ENCODE data around the gene ATG9A.

DNA sequence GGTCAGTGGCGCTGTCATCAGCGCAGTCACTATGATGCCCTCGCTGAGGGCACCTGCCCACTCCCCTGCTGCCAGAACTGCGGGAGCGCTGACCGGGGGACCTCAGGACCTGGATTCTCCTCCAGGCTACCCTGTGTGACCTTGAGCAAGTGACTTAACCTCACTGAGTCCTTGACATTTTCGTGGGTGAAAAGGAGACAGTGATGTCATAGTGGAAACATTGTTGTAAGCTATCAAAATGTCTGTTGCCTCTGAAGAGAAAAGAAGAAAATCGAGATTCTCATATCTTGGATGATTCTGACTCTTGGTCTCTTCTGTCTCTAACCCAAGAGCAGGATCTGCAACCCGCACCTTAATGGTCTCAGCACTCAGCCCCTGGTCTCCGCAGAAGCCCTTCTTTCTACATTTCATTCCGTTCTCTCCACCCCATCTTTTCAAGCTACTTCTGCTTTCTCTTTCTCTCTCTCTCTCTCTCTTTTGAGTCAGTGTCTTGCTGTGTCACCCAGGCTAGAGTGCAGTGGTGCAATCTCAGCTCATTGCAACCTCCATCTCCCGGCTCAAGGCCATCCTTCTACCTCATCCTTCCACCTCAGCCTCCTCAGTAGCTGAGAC lies 25.3 kb upstream of the ATG9A start:
- TF ChIP-seq, protein P1, sequence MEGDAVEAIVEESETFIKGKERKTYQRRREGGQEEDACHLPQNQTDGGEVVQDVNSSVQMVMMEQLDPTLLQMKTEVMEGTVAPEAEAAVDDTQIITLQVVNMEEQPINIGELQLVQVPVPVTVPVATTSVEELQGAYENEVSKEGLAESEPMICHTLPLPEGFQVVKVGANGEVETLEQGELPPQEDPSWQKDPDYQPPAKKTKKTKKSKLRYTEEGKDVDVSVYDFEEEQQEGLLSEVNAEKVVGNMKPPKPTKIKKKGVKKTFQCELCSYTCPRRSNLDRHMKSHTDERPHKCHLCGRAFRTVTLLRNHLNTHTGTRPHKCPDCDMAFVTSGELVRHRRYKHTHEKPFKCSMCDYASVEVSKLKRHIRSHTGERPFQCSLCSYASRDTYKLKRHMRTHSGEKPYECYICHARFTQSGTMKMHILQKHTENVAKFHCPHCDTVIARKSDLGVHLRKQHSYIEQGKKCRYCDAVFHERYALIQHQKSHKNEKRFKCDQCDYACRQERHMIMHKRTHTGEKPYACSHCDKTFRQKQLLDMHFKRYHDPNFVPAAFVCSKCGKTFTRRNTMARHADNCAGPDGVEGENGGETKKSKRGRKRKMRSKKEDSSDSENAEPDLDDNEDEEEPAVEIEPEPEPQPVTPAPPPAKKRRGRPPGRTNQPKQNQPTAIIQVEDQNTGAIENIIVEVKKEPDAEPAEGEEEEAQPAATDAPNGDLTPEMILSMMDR (IDR thresholded peaks at IDR 0.05), result peak; percentile 27
- no peak for TF ChIP-seq ZFX (IDR thresholded peaks at IDR 0.05; ENCODE audit: borderline replicate concordance)

Measured in 22Rv1 (cell line).